Fibroblast of pulmonary artery (primary cell): Measurements from ENCODE around the gene PTPN18.
A peak's percentile ranks its signal among the peaks of the same experiment; 100 is the strongest.

ENCODE experiments used
- DNase-seq: peaks from one replicate; pipeline ENCODE4 v3.0.0-alpha.2; 2010; ENCODE audit warnings: low read depth
- H3K4me3 ChIP-seq: replicated peaks from 2 replicates; pipeline ENCODE4 v1.5.1; 2011; ENCODE audit warnings: low read depth, mild to moderate bottlenecking, control low read depth, low read length, moderate library complexity
- TF ChIP-seq, protein P1 (sequence below): IDR thresholded peaks from 2 replicates; pipeline ENCODE4 v1.5.1; 2011; ENCODE audit warnings: mild to moderate bottlenecking, control low read depth, low read length, inconsistent platforms; ENCODE audit errors: missing control alignments

The PTPN18 gene

DNA sequence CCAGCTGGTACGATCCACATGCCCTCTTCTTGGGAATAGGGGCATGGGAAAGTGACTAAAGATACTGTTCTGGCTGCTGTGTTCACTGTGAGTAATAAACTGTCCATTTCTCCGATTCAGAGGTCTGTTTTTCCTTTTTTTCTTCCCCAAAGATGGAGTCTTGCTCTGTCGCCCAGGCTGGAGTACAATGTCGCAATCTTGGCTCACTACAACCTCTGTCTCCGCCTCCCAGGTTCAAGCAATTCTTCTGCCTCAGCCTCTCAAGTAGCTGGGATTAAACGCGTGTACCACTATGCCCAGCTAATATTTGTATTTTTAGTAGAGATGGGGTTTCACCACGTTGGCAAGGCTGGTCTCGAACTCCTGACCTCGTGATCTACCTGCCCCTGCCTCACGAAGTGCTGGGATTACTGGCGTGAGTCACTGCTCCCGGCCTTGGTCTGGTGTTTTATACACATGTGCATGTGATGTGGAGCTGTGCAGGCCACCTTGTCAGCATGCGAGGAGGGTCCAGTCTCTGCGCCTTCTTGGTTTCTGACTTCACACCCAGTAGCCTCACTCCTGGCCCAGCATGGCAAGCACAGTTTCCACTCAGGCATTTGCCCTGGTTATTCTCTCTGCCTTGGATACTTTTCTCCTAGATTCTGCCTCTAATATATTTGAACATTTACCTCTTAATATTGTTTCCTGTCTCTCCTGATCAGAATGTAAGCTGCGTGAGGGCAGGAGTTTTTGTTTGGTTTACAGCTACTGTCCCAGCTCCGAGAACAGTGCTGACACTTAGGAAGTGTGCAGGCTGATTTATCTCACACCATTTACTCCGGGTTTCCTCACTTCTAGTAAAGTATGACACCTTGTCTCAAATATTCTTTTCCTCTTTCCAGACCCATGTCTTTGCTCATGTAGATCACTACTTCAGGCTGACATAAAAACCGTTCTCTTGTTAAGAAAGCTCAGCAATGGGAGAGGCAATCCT is 19.7 kb downstream of the PTPN18 start:
- peak overlapping the region; percentile 5 for H3K4me3 ChIP-seq
- peak; percentile 52 for DNase-seq
- TF ChIP-seq, protein P1, sequence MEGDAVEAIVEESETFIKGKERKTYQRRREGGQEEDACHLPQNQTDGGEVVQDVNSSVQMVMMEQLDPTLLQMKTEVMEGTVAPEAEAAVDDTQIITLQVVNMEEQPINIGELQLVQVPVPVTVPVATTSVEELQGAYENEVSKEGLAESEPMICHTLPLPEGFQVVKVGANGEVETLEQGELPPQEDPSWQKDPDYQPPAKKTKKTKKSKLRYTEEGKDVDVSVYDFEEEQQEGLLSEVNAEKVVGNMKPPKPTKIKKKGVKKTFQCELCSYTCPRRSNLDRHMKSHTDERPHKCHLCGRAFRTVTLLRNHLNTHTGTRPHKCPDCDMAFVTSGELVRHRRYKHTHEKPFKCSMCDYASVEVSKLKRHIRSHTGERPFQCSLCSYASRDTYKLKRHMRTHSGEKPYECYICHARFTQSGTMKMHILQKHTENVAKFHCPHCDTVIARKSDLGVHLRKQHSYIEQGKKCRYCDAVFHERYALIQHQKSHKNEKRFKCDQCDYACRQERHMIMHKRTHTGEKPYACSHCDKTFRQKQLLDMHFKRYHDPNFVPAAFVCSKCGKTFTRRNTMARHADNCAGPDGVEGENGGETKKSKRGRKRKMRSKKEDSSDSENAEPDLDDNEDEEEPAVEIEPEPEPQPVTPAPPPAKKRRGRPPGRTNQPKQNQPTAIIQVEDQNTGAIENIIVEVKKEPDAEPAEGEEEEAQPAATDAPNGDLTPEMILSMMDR, result no peak

DNA sequence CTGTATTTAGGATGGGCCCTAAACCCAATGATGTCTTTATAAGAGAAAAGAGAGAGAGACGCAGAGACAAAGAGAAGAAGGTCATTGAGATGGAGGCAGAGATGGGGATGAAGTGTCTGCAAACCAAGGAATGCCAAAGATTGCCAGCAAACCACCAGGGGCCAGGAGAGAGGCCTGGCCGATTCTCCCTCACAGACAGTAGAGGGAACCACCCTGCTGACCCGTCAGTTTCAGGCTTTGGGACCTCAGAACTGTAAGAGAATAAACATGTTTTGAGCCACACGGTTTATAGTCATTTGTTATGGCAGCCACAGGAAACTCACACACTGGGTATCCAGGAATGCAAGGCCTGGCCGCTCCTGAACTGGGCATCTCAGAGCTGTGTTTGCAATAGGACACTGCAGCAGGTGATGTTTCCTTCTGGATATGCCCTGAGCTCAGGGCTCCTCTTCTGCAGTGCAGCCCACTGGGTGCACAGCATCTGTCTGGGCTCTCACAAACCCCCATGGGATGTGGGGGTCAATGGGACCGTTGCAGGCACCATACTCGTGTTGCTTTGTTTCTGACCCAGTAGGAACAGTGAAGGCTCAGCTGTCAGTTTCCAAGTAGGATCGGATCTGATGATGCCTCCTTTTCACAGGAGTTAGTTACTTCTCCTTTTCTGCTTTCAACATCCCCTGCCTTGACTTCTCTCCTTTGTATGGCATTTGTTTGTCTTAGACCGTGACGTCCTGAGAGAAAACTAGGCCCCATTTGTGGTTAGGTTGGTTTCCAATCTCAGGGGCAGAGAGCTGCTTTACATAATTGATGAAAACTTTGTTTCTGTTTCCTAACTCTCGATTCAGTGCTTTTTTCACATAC is 20.8 kb downstream of the PTPN18 start:
- DNase-seq, result no peak
- TF ChIP-seq, protein P1, result peak; percentile 17
- no peak overlapping the region for H3K4me3 ChIP-seq

DNA sequence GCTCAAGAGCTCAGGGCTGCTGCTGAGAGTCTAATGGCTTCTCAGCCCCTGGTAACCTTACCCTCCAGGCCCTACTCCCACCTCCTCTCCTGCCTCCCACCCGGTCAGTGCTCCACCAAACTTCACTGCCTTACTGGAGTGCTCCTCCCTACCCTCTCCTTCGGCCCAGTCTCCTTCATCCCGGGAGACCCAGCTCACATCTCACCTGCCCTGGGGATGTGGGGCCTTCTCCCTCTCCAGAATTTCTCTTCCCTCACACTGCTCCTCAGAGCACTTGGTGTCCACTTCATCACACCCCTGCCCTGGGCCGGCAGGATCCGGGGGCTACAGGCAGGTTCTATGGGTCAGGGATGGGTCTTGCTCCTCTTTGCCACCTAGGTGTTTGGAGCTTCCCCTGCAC is 21.6 kb downstream of the PTPN18 start:
- TF ChIP-seq, protein P1, result no peak
- no peak overlapping the region for H3K4me3 ChIP-seq
- no peak for DNase-seq

DNA sequence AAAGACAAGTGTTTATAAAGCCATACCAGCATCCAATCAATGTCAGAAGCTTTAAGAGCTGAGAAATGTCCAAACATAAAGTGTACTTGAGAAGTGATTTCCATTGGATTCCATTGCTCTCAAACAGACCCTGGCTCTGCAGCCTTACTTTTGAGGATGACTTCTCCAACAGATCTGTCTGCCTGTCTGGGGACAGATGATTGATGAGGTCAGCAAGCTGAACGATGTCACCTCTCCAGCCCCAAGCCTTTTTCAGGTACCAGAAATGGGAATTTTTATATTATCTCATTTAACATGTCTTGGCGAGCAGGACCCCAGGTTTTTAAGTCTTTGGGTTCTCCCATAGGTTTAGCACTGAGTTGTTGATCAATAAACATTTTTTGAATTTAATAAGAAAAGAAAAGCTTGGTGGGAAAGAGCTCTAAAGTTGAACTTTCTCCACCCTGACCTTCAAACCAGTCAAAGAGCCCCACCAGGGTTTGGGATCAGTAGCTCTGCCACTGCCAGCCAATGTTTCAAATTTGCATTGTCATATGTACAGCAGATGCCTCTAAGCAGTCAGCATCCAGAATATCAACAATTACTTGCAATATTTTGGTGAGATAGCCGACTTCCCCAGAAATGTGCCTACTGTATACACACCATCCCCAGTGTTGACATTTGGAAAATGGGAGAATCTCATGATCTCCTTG is 22.5 kb downstream of the PTPN18 start:
- TF ChIP-seq, protein P1, result no peak
- no peak for DNase-seq

DNA sequence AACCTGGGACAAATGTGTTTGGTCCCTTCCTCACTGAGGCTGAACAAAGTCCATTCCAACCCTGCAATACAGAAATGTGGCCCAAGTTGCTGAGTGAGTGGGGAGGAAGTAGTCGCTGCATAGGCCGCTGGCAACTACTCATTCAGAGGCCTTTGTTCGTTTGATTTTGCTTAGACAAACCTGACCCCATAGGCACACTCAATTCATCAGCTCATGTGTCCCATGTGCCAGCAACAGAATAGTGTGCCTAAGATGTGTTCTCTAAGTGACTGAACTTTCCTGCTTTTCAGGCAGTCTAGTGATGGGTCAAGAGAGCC is 23.0 kb downstream of the PTPN18 start:
- DNase-seq, result no peak
- H3K4me3 ChIP-seq, result no peak overlapping the region
- TF ChIP-seq, protein P1, result no peak

More for the DNA sequence above, 22.5 kb downstream of the PTPN18 start:
- no peak overlapping the region for H3K4me3 ChIP-seq

DNA sequence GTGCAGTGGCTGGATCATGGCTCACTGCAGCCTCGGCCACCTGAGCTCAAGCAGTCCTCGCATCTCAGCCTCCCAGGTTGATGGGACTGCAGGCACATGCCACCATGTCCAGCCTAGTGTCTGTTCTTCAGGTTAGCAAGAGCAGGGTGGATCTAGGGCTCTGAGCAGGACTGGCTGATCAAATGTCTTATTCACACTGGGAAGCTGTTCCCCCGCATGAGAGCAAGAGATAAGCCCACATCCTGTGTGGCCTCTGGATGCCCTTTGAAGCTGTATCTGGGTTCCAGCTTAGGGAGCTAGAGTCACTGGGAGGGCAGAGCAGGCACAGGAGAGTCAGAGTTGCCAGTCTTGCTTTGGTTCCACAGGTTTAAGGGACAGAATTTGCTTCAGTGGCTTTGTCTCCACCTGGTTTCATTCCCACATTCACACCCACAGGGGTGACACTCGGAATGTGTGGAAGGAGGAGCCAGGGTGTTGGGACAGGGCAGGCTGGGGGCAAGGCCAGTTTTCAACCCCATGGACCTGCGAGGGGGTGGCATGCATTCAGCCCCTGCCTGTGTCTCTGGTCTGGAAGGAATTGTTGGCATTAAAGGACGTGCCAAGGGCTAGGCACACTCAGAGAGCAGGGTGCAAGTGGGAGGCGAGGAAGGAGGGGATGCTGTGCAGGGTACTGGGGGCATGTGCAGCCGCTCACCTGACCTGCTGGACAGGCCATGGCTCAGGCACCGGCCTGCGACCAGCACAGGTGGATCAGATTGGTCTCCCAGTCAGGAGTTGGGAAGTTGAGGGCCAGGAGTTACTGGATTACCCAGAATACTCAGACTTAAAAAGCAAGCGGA is 24.5 kb downstream of the PTPN18 start:
- no peak overlapping the region for H3K4me3 ChIP-seq
- no peak for DNase-seq
- TF ChIP-seq, protein P1, result no peak
